DND-41 (cell line): Measurements from ENCODE around the gene DEFB108B.
"Not testable (repeated sequence)": the region's sequence is repeated elsewhere in the genome, so short reads cannot be mapped to it uniquely, and the experiment has no call there.

Source experiments
- EZH2 ChIP-seq: IDR thresholded peaks from 3 replicates; pipeline ENCODE4 v1.6.1; 2012; ENCODE audit warnings: borderline replicate concordance, low read depth, mild to moderate bottlenecking, moderate library complexity, low read length, inconsistent platforms; ENCODE audit not compliant: severe bottlenecking
- TF ChIP-seq, protein P1 (sequence below): IDR thresholded peaks from 2 replicates; pipeline ENCODE4 v1.5.1; 2012; ENCODE audit warnings: borderline replicate concordance, low read length, moderate library complexity, mild to moderate bottlenecking; ENCODE audit not compliant: poor library complexity, severe bottlenecking; ENCODE audit errors: extremely low read depth

DNA sequence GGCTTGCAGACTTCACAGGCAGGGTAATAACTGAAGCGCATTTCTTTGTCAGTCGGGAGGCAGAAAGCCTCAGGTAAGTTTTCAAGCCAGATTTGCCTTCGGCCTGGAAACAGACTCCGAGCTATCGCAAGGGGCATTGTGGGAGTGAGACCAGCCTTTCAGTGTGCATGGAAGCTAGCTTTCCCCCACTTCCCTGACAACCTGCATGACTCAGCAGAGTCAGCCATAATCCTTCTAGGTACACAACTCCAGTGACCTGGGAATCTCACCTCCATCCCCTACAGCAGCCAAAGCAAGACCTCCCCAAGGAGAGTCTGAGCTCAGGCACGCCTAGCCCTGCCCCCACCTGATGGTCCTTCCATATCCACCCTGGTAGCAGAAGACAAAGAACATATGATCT lies 9.7 kb downstream of the DEFB108B start:
- TF ChIP-seq, protein P1, sequence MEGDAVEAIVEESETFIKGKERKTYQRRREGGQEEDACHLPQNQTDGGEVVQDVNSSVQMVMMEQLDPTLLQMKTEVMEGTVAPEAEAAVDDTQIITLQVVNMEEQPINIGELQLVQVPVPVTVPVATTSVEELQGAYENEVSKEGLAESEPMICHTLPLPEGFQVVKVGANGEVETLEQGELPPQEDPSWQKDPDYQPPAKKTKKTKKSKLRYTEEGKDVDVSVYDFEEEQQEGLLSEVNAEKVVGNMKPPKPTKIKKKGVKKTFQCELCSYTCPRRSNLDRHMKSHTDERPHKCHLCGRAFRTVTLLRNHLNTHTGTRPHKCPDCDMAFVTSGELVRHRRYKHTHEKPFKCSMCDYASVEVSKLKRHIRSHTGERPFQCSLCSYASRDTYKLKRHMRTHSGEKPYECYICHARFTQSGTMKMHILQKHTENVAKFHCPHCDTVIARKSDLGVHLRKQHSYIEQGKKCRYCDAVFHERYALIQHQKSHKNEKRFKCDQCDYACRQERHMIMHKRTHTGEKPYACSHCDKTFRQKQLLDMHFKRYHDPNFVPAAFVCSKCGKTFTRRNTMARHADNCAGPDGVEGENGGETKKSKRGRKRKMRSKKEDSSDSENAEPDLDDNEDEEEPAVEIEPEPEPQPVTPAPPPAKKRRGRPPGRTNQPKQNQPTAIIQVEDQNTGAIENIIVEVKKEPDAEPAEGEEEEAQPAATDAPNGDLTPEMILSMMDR, result not testable (repeated sequence)
- TF ChIP-seq EZH2, result not testable (repeated sequence)
